Liver (tissue), 9 donors: ENCODE measurements around the gene DCUN1D1. TPM values are rescaled to one million over a fixed set of nuclear protein-coding genes. Genes with fewer than 3 reads are reported as not detected.

Experiments used
- DNase-seq: peaks from one replicate; pipeline ENCODE4 v3.0.0-alpha.2; 2017; ENCODE audit warnings: low spot score
- H3K27ac ChIP-seq, 2 donors: one replicate each; pipeline ENCODE4 v1.7.0; 2013; ENCODE audit warnings: inconsistent platforms in 2 of 2, low read length in 2 of 2, control low read depth in 1 of 2, low read depth in 1 of 2, mild to moderate bottlenecking in 1 of 2
- H3K27me3 ChIP-seq, 4 donors: one replicate each; pipeline versions ENCODE4 v1.6.1 to v1.7.0; 2013; ENCODE audit warnings: low read length in 3 of 4, inconsistent platforms in 1 of 4, mild to moderate bottlenecking in 1 of 4, moderate library complexity in 1 of 4; ENCODE audit not compliant: control insufficient read depth in 4 of 4, insufficient read depth in 4 of 4
- H3K36me3 ChIP-seq, 4 donors: one replicate each; pipeline versions ENCODE4 v1.6.1 to v1.7.0; 2013; ENCODE audit warnings: low read length in 3 of 4, mild to moderate bottlenecking in 3 of 4, low read depth in 1 of 4, moderate library complexity in 1 of 4; ENCODE audit not compliant: control insufficient read depth in 4 of 4, insufficient read depth in 3 of 4
- H3K4me1 ChIP-seq, 4 donors: one replicate each; pipeline versions ENCODE4 v1.6.1 to v1.7.0; 2013; ENCODE audit warnings: low read length in 3 of 4, mild to moderate bottlenecking in 3 of 4, moderate library complexity in 1 of 4; ENCODE audit not compliant: control insufficient read depth in 4 of 4, insufficient read depth in 4 of 4
- H3K4me3 ChIP-seq, 3 donors: one replicate each; pipeline versions ENCODE4 v1.6.1 to v1.7.0; 2013; ENCODE audit warnings: low read length in 3 of 3, control low read depth in 1 of 3, low read depth in 1 of 3, mild to moderate bottlenecking in 1 of 3
- H3K9ac ChIP-seq, 2 donors: one replicate each; pipeline ENCODE4 v1.7.0; 2013; ENCODE audit warnings: low read length in 2 of 2, mild to moderate bottlenecking in 2 of 2, moderate library complexity in 2 of 2, control low read depth in 1 of 2, low read depth in 1 of 2
- H3K9me3 ChIP-seq, 4 donors: one replicate each; pipeline versions ENCODE4 v1.6.1 to v1.7.0; 2013; ENCODE audit warnings: low read length in 3 of 4; ENCODE audit not compliant: control insufficient read depth in 4 of 4
- ATF3 ChIP-seq: IDR thresholded peaks from 2 replicates; pipeline ENCODE4 v1.6.1; 2016; ENCODE audit warnings: antibody characterized with exemption
- CTCF ChIP-seq: fragments of 150-350 bp; IDR thresholded peaks from 2 replicates; pipeline ENCODE4 v1.5.1; 2017; ENCODE audit warnings: improper control_type of control experiment, low read depth, low read length; ENCODE audit not compliant: missing input control
- EGR1 ChIP-seq, 2 donors: IDR thresholded peaks; 2 replicates each; pipeline ENCODE4 v1.6.1; 2016 to 2018; ENCODE audit warnings: antibody characterized with exemption in 2 of 2, low read depth in 2 of 2
- FOXA1 ChIP-seq: IDR thresholded peaks from 2 replicates; pipeline ENCODE4 v1.6.1; 2016; ENCODE audit warnings: antibody characterized with exemption
- FOXA2 ChIP-seq: IDR thresholded peaks from 2 replicates; pipeline ENCODE4 v1.6.1; 2016; ENCODE audit warnings: antibody characterized with exemption
- GABPA ChIP-seq, 2 donors: IDR thresholded peaks in 1 of 2; conservative IDR thresholded peaks in 1 of 2; 2 replicates each; pipeline ENCODE4 v1.6.1; 2016; ENCODE audit warnings: antibody characterized with exemption in 2 of 2, mild to moderate bottlenecking in 1 of 2, moderate library complexity in 1 of 2
- HNF4G ChIP-seq: IDR thresholded peaks from 2 replicates; pipeline ENCODE4 v1.6.1; 2016; ENCODE audit warnings: antibody characterized with exemption
- JUND ChIP-seq, 2 donors: IDR thresholded peaks; 2 replicates each; pipeline ENCODE4 v1.6.1; 2016; ENCODE audit warnings: antibody characterized with exemption in 2 of 2
- MAX ChIP-seq: IDR thresholded peaks from 2 replicates; pipeline ENCODE4 v1.6.1; 2016; ENCODE audit warnings: antibody characterized with exemption
- NR2F2 ChIP-seq: IDR thresholded peaks from 2 replicates; pipeline ENCODE4 v1.6.1; 2016; ENCODE audit warnings: antibody characterized with exemption
- RAD21 ChIP-seq, 2 donors: IDR thresholded peaks; 2 replicates each; pipeline ENCODE4 v1.6.1; 2016; ENCODE audit warnings: antibody characterized with exemption in 2 of 2, mild to moderate bottlenecking in 2 of 2
- REST ChIP-seq: IDR thresholded peaks from 2 replicates; pipeline ENCODE4 v1.6.1; 2016; ENCODE audit warnings: antibody characterized with exemption, mild to moderate bottlenecking
- RXRA ChIP-seq, 2 donors: IDR thresholded peaks; 2 replicates each; pipeline ENCODE4 v1.6.1; 2017 to 2018; ENCODE audit warnings: antibody characterized with exemption in 2 of 2, mild to moderate bottlenecking in 1 of 2
- TAF1 ChIP-seq: conservative IDR thresholded peaks from 2 replicates; pipeline ENCODE4 v1.6.1; 2016; ENCODE audit warnings: antibody characterized with exemption, mild to moderate bottlenecking
- WGBS: extraction: QIAGEN DNeasy Blood & Tissue Kit; methylation state at CpG from one replicate; pipeline ENCODE4 v1.1.7; 2013; 5-methylcytosine and 5-hydroxymethylcytosine counted together
- polyA plus RNA-seq, 2 donors: library from polyadenylated mRNA; stranded (reverse) in 1 of 2; unstranded in 1 of 2; fragments of 200-250 nt in 1 of 2; fragments of >200 nt in 1 of 2; fragmentation: Nextera tagmentation in 1 of 2; extraction: Ambion mirVana in 1 of 2; gene quantifications; one replicate each; pipeline versions ENCODE4 v1.2.1 to v1.2.3, GENCODE V29; 2013 to 2015
- total RNA-seq, 2 donors: library from RNA; depleted of rRNA; stranded (reverse); fragments of >200 nt; gene quantifications; one replicate each; pipeline ENCODE4 v1.2.3, GENCODE V29; 2014
- donor health status: healthy.
- donor health status: healthy.
- donor health status: healthy.
- donor health status: healthy.
- donor health status: healthy.

The DCUN1D1 gene
- total and polyA plus RNA-seq, 4 donors: 9.1 to 56.0 (median 23.5) TPM

DNA sequence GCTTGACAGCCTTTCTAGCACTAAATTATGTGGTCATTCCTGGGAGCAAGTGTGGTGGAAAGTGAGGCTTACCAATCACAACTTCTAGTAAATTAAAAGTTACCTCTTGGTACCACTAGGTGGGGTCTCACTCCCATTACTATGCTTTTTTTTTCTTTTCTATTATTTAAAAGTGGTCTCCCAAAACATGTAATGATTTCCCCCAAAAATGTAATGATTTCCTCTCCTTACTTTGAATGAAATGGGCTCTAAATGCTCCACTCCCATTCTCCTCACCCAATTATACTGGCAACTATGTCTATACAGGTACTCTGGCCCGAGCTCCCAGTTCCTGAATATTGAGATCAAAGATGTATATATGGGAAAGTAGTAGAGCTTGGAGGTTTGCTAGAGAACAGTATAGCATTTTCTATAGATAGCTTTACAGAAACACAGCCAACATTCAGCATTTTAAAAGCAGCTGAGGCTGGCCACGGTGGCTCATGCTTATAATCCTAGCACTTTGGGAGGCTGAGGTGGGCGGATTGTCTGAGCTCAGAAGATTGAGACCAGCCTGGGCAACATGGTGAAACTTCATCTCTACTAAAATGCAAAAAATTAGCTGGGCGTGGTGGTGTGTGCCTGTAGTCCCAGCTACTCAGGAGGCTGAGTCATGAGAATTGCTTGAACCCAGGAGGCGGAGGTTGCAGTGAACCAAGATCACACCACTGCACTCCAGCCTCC lies 70.9 kb downstream of the DCUN1D1 start:
- Histone ChIP-seq H3K4me1 (no peaks in the 10 kb centered on the region), H3K36me3 (peaks cover 2 to 9% (median 7%) of the 10 kb centered on the region in 4 donors), H3K9me3 (no peaks in the 10 kb centered on the region), H3K9ac (no peak overlapping the region), H3K27ac (no peak overlapping the region), H3K4me3 (no peak overlapping the region), H3K27me3 (no peaks in the 10 kb centered on the region)
- DNase-seq: no peak
- TF ChIP-seq RAD21 (IDR thresholded peaks at IDR 0.05): peak; percentile 72 to 75
- TF ChIP-seq CTCF: peak; percentile 44
- TF ChIP-seq NR2F2: no peak
- no peak for TF ChIP-seq HNF4G
- WGBS: 98% methylated on average over 5 of the region's 5 CpGs

GRCh38 chr3:182908471-182908870 lies 71.9 kb downstream of the DCUN1D1 start:
- TF ChIP-seq JUND (IDR thresholded peaks at IDR 0.05) (no peak), CTCF (no peak), RXRA (IDR thresholded peaks at IDR 0.05) (no peak), RAD21 (IDR thresholded peaks at IDR 0.05) (no peak), NR2F2 (no peak), REST (no peak), EGR1 (IDR thresholded peaks at IDR 0.05; ENCODE audit: low read depth in 2 of 2) (no peak), MAX (no peak), GABPA (IDR thresholded peaks at IDR 0.05 in 1 of 2, conservative IDR thresholded peaks at IDR 0.05 in 1 of 2) (no peak), FOXA1 (no peak), ATF3 (no peak), FOXA2 (no peak), TAF1 (no peak)
- H3K27me3 ChIP-seq: no peaks in the 10 kb centered on the region
- 98% methylated on average over 1 of the region's 1 CpG for WGBS
- no peak overlapping the region for H3K27ac ChIP-seq
- no peaks in the 10 kb centered on the region for H3K9me3 ChIP-seq
- H3K4me3 ChIP-seq: no peak overlapping the region
- H3K4me1 ChIP-seq: peaks cover 0 to 2% (median 0%) of the 10 kb centered on the region in 4 donors
- peaks cover 2 to 13% (median 5%) of the 10 kb centered on the region in 4 donors for H3K36me3 ChIP-seq
- DNase-seq: no peak
- no peak overlapping the region for H3K9ac ChIP-seq
